PC-9 (cell line): ENCODE data around the gene ITGB3.

Experiments used
- CTCF ChIP-seq: fragments of 200-600 bp; sonication (generic); conservative IDR thresholded peaks from 2 replicates; pipeline ENCODE4 v1.6.1; 2017; ENCODE audit warnings: mixed run types, antibody characterized with exemption, mild to moderate bottlenecking, moderate library complexity
- EZH2 ChIP-seq: fragments of 200-600 bp; sonication (generic); IDR thresholded peaks from 2 replicates; pipeline ENCODE4 v1.8.0; 2017; ENCODE audit warnings: antibody characterized with exemption, low read depth

DNA sequence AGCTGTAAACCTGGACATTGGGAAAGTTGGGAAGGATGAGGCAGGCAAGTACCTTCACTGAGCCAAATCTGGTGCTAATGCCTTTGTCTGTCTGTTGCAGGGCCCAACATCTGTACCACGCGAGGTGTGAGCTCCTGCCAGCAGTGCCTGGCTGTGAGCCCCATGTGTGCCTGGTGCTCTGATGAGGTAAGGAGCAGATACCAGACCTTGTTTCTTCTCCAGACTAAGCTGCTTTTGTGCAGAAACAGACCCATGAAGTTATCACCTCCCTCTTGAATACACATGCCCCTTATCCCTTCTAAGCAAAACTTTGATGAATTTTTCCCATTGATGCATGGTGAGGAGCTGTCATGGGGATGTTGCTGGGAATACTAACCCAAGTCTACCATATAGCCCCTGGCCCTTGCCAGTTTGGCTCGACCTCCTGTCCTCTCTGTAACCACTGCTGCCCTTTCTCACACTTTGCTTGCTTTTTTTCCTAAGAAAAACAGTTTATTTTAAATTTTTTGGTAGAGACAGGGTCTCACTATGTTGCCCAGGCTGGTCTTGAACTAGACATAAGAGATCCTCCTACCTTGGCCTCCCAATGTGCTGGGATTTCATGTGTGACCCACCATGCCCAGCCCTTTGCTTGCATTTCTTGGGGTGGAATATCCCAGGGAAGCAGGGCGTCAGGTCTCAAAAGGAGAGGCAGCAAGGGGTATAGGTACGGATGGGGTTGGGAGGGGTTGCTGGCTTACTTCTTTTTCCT, 20.9 kb downstream of the ITGB3 start:
- TF ChIP-seq CTCF = no peak
- no peak for TF ChIP-seq EZH2
